Measurements from ENCODE around the gene RSPH10B.
"Not testable (repeated sequence)": the region's sequence is repeated elsewhere in the genome, so short reads cannot be mapped to it uniquely, and the experiment has no call there.

GRCh38 chr7:5930290-5930689 is 40.2 kb downstream of the RSPH10B start:
- not testable (repeated sequence) for TF ChIP-seq CTCF, POLR2AphosphoS5, POLR2A (IDR thresholded peaks at IDR 0.05)

Measured in prostate gland (tissue), 2 donors.